Retinal pigment epithelial cell (primary cell): ENCODE data around the gene KLHL3.

ENCODE experiments used
- DNase-seq: peaks from one replicate; pipeline ENCODE4 v3.0.0-alpha.2; 2010; ENCODE audit warnings: low read depth
- H3K4me3 ChIP-seq: 2 replicates; pipeline ENCODE4 v1.5.1; 2011; ENCODE audit warnings: mild to moderate bottlenecking, low read length, control low read depth, moderate library complexity
- CTCF ChIP-seq: conservative IDR thresholded peaks from 2 replicates; pipeline ENCODE4 v1.5.1; 2011; ENCODE audit warnings: low read depth, low read length, control low read depth, inconsistent platforms

KLHL3 gene

DNA sequence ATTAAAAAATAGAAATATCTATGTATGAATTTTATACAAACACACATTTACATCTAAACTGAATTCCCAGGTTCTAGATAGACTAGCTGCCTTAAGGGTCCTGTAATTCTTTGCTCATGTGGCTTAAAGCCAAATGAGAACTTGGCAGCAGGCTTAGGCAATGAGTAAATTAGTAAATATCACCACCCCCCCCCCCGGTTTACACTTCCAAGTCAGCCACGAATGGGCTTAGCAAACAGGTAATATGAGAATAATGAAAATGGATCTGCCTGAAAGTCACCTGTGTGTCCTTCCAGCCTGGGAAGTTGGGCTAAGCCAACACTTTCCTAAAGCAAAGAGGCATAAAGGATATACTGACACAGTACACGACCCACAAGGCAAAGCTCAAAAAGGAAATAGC, 108.6 kb downstream of the KLHL3 start:
- no peak for DNase-seq
- TF ChIP-seq CTCF: no peak
- no peak overlapping the region for H3K4me3 ChIP-seq

DNA sequence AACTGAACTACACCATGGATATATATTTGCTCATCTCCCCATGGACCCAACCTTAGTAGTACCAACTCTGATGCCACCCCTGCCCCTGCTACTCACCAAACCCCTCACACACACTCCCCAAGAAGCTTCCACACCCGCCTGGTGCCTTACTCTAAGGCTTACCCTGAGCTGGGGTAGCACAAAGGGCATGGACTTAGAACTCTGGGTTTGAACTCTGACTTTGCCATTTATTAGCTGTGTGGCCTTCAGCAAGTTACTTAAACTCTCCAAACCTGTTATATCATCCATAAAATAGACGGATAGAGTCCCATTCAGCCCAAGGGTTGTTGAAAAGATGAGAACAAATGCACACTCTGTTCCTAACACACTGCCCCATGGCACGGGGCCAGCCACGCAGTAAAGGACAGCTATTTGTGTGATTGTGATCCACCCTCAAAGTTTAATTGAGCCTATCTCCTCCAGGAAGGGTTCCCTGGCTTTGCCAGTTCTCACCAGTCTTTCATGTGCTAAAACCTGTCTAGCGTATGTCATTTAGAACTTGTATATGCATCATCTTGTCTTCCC, 111.0 kb downstream of the KLHL3 start:
- no peak for DNase-seq
- H3K4me3 ChIP-seq: no peak overlapping the region
- TF ChIP-seq CTCF: no peak

DNA sequence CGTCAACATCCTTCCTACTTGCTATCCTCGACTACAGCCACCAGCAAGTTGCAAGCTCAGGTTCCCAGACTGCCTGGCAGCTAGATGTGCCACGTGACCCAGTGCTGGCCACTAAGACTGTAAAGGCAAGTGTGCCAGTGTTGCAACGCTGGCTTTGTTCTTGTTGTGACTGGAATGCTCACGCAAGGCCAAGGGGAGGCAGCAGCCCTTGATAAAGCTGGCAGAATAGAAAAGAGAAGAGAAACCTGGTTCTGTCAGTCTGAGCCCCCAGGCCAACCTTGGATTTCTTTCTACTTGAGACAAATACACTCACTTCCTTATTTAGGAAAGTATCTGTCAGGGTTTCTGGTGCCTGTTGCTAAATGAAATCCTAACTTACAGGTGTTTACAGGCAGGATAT, 113.0 kb downstream of the KLHL3 start:
- H3K4me3 ChIP-seq: no peak overlapping the region
- no peak for DNase-seq
- no peak for TF ChIP-seq CTCF

GRCh38 chr5:137621861-137622823, 113.7 kb downstream of the KLHL3 start:
- no peak for DNase-seq
- no peak for TF ChIP-seq CTCF
- H3K4me3 ChIP-seq: no peak overlapping the region

DNA sequence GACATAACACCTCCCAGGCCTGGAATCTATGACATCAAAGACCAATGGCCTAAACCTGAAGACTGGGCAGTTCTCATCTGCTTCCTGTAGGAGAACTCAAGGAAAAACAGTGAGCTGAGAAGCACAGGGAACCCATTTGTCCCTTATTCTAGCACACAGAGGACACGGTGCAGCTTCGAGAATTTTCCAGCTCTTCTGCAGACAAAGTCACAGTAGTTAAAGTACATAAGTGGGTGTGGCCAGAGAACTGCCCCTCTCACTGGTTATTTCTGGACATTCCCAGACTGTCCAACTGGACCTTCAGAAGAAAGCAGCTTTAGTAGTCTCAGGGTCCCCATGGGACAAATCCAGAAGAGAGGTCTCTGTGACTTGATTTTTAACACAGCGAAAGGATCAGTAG, 114.6 kb downstream of the KLHL3 start:
- no peak overlapping the region for H3K4me3 ChIP-seq
- no peak for TF ChIP-seq CTCF
- DNase-seq: no peak

DNA sequence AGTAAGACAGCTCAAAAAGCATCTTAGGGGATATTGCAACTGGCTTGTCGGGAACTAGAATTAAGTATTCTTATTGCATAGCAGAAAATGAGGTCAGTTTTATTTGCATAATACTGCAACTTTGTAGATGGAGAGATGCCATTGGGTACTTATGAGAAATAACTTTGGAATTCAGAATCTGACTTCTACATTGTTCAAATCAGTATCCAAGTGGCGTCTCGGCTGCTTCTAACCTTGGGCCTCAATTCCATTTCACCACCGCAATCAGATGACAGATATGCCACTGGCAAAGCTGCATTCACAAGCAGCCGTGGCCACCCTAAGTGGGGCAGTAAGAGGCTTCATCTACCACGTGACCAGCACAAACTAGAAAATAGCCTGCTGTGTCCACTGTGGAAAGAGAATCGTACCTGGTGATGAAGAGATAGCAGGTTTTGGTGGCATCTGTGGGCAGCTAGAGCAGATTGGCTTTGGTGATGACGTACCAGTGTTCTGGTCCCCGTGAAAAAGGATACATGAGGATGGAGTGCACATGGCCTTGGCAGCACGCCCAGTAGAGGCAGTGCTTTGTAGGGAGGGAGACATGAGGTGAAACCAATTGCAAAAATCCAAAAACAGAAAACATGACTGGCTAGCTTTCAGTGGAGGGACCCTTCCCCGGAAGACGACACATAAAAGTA, 116.6 kb downstream of the KLHL3 start:
- TF ChIP-seq CTCF: no peak
- no peak overlapping the region for H3K4me3 ChIP-seq
- DNase-seq: peak; percentile 92
